ENCODE measurements around the gene SP140L.
"Not testable (repeated sequence)": the region's sequence is repeated elsewhere in the genome, so short reads cannot be mapped to it uniquely, and the experiment has no call there.

SP140L gene

GRCh38 chr2:230384986-230385385 lies 58.0 kb downstream of the SP140L start:
- DNase-seq: no peak

GRCh38 chr2:230394301-230394700 lies 67.3 kb downstream of the SP140L start:
- no peak for DNase-seq

GRCh38 chr2:230398698-230399097 lies 71.7 kb downstream of the SP140L start:
- DNase-seq: not testable (repeated sequence)

GRCh38 chr2:230400041-230400440 lies 73.0 kb downstream of the SP140L start:
- DNase-seq: no peak

- no peak for DNase-seq
Measured at GRCh38 chr2:230400454-230400853, 73.5 kb downstream of the SP140L start.

GRCh38 chr2:230401026-230401425 lies 74.0 kb downstream of the SP140L start:
- not testable (repeated sequence) for DNase-seq

GRCh38 chr2:230403746-230404145 lies 76.8 kb downstream of the SP140L start:
- DNase-seq: no peak

- no peak for DNase-seq
Measured at GRCh38 chr2:230405824-230406223, 78.8 kb downstream of the SP140L start.

GRCh38 chr2:230408244-230408842 lies 81.3 kb downstream of the SP140L start:
- no peak for DNase-seq

GRCh38 chr2:230409316-230409715 lies 82.3 kb downstream of the SP140L start:
- DNase-seq: not testable (repeated sequence)

- no peak for DNase-seq
Measured at GRCh38 chr2:230410263-230410662, 83.3 kb downstream of the SP140L start.

GRCh38 chr2:230410861-230411569 lies 84.0 kb downstream of the SP140L start:
- DNase-seq: no peak

GRCh38 chr2:230411570-230412370 lies 84.8 kb downstream of the SP140L start:
- peak; percentile 88 for DNase-seq

- DNase-seq: no peak
Measured at GRCh38 chr2:230412371-230412711, 85.3 kb downstream of the SP140L start.

- DNase-seq: no peak
Measured at GRCh38 chr2:230412846-230413245, 85.9 kb downstream of the SP140L start.

- no peak for DNase-seq
Measured at GRCh38 chr2:230413479-230413878, 86.5 kb downstream of the SP140L start.

- no peak for DNase-seq
Measured at GRCh38 chr2:230414302-230414701, 87.3 kb downstream of the SP140L start.

GRCh38 chr2:230416061-230416721 lies 89.2 kb downstream of the SP140L start, which contains the start of gene SP100:
TSS of gene SP100 (plus strand) at chr2:230416201. CDS start at chr2:230416297, 96 bp downstream.
- DNase-seq: peak; percentile 91

- DNase-seq: no peak
Measured at GRCh38 chr2:230417436-230417835, 90.4 kb downstream of the SP140L start.

GRCh38 chr2:230418341-230419016 lies 91.5 kb downstream of the SP140L start:
- DNase-seq: no peak

GRCh38 chr2:230419181-230419580 lies 92.2 kb downstream of the SP140L start:
- no peak for DNase-seq

- DNase-seq: no peak
Measured at GRCh38 chr2:230422149-230422548, 95.2 kb downstream of the SP140L start.

Data from activated effector memory CD4-positive, alpha-beta T cell treated with anti-CD3 and anti-CD28 coated beads, Interleukin-2, amount 50 U/mL, for 16 hours (primary cell).